ENCODE data around the gene SIPA1L3.

Gene SIPA1L3

DNA sequence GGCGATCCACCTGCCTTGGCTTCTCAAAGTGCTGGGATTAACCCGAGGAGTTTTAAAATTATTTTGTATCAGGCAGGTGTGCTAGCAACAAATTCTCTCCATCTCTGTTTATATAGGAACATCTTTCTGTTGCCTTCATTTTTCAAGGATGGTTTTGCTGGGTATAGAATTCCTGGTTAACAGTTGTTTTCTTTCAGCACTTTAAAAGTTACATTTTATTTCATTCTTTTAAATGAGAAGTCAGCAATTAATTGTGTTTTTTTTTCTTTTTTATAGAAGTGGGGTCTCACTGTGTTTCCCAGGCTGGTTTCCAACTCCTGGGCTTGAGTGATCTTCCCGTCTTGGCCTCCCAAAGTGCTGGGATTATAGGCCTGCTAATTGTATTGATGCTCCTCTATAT lies 273.1 kb downstream of the SIPA1L3 start:
- TF ChIP-seq, protein P1, sequence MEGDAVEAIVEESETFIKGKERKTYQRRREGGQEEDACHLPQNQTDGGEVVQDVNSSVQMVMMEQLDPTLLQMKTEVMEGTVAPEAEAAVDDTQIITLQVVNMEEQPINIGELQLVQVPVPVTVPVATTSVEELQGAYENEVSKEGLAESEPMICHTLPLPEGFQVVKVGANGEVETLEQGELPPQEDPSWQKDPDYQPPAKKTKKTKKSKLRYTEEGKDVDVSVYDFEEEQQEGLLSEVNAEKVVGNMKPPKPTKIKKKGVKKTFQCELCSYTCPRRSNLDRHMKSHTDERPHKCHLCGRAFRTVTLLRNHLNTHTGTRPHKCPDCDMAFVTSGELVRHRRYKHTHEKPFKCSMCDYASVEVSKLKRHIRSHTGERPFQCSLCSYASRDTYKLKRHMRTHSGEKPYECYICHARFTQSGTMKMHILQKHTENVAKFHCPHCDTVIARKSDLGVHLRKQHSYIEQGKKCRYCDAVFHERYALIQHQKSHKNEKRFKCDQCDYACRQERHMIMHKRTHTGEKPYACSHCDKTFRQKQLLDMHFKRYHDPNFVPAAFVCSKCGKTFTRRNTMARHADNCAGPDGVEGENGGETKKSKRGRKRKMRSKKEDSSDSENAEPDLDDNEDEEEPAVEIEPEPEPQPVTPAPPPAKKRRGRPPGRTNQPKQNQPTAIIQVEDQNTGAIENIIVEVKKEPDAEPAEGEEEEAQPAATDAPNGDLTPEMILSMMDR (conservative IDR thresholded peaks at IDR 0.05; ENCODE audit: low read length): no peak
- no peak for DNase-seq (ENCODE audit: low read depth)
- no peak overlapping the region for H3K4me3 ChIP-seq (ENCODE audit: low read length)

DNA sequence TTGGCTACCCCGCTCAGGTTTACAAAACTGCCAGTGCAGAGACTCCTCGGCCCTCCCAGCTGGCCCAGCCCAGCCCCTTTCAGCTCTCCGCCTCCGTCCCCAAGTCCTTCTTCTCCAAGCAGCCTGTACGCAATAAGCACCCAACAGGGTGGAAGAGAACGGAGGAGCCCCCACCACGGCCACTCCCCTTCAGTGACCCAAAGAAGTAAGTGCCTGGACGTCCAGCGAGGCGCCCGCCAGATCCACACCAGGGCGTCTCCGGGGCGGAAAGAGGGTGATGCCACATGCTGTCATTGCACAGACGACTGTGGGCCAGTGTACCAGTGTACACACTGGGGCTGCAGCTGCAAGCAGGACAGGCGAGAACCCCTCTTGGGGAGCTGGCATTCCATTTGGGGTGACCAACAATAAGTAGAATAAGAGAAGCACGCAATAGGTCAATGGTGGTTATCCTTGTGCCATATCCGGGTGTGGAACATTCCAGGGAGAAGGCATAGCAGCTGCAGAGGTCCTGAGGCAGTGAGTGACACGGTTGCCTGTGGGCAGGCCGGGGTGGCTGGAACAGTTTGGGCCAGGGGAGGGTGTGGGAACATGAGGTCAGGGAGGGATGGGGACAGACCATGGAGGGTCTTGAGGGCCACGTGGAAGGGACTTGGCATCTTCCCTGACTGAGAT lies 275.7 kb downstream of the SIPA1L3 start:
- DNase-seq (ENCODE audit: low read depth): no peak
- no peak overlapping the region for H3K4me3 ChIP-seq (ENCODE audit: low read length)
- TF ChIP-seq, protein P1 (conservative IDR thresholded peaks at IDR 0.05; ENCODE audit: low read length): no peak

DNA sequence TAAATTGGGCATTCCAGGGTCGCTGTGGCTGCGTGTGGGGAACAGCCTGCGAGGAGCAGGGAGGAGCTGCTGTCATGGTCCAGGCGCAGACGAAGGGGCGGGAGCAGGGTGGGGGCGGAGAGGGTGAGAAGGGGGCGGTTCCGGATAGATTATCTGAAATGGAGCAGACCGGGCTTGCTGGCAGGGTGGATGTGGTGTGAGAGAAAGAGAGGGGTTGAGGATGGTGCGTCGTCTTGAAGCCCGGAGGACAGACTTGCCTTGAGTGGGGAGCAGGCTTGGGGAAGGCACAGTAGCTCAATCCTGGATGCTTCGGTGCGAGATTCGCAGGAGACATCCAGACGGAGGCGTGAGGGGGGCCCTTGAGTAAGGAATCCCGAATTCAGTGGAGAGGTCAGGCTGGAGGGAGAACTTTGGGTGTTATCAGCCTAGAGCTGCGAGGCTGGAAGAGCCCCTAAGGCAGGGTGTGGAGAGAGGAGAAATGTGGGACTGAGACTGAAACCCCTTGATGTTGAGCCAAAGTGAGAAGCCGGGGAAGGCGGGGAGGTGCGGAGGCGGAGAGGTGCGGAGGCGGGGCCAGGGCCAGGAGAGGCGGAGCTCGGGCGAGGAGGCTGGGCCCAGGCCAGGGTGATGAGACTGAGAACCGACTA lies 276.4 kb downstream of the SIPA1L3 start:
- DNase-seq (ENCODE audit: low read depth): peak; percentile 6
- TF ChIP-seq, protein P1 (conservative IDR thresholded peaks at IDR 0.05; ENCODE audit: low read length): no peak
- peak overlapping the region; percentile 56 for H3K4me3 ChIP-seq (ENCODE audit: low read length)

DNA sequence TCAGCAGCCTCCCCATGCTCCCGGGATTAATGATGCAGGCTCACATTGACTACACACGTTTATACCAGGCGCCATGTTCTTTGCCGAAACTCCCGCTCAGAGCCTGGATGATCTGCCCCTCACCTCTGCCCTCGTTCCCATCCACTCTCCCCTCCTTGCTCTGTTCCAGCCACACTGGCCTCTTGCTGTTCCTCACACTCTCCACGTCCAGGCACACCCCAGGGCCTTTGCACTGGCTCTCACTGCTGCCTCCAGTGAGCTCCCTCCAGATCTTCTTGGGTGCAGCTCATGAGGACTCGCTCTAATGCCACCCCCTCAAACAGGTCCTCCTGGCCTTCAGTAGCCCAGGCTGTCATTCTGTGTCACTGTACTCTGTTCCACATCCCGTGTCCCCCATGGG lies 277.8 kb downstream of the SIPA1L3 start:
- TF ChIP-seq, protein P1 (conservative IDR thresholded peaks at IDR 0.05; ENCODE audit: low read length): no peak
- no peak for DNase-seq (ENCODE audit: low read depth)
- no peak overlapping the region for H3K4me3 ChIP-seq (ENCODE audit: low read length)

DNA sequence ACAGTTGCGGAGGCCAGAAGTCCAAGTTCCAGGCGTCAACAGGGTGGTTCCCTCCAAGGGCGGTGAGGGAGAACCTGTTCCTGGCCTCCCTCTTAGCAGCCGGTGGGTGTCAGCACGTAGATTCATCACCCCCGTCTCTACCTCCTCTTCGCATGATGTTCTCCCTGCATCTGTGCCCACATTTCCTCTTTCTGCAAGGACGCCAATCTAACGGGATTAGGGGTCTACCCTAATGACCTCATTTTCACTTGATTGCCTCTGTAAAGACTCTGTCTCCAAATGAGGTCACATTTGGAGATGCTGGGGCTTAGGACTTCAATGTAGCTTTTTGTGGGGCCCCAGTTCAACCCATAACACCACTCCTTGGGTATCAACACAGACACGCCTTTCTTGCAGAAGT lies 278.6 kb downstream of the SIPA1L3 start:
- no peak for DNase-seq (ENCODE audit: low read depth)
- H3K4me3 ChIP-seq (ENCODE audit: low read length): no peak overlapping the region
- TF ChIP-seq, protein P1 (conservative IDR thresholded peaks at IDR 0.05; ENCODE audit: low read length): no peak

DNA sequence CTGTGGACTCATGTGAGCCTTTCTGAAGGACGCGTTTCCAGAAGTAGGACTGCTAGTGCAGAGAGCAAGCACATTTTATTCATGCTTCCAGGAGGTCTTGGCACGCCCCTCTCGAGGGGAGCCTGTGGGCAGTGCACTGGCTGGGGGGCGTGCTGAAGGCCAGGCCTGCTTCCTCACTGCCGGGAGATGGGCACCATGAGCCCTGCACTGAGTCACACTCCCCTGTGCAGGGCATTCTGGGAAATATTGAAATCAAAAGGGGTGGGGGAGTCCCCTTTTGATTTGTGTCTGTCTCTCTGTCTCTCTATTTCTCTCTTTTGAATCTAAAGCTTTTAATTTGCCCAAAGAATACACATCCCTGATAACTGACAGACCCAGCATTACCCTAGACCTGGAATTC lies 283.1 kb downstream of the SIPA1L3 start:
- no peak for DNase-seq (ENCODE audit: low read depth)
- H3K4me3 ChIP-seq (ENCODE audit: low read length): no peak overlapping the region

More for the DNA sequence above, 283.1 kb downstream of the SIPA1L3 start:
- TF ChIP-seq, protein P1 (conservative IDR thresholded peaks at IDR 0.05; ENCODE audit: low read length): no peak

Measured in AG10803 (cell line).